DND-41 (cell line): ENCODE measurements around the gene HMOX1.

Experiments
- ATAC-seq: fragments of 200-7000 bp; cut with Tn5 transposase; 3 replicates; pipeline ENCODE4 v1.9.1; 2021; ENCODE audit warnings: low read depth; ENCODE audit not compliant: insufficient read depth
- DNase-seq: peaks from one replicate; pipeline ENCODE4 v3.0.0-alpha.2; 2020
- H2AFZ ChIP-seq: 2 replicates; pipeline ENCODE4 v1.6.0; 2012; ENCODE audit warnings: low read depth, low read length
- H3K27ac ChIP-seq: 2 replicates; pipeline ENCODE4 v1.5.1; 2012; ENCODE audit warnings: low read length, inconsistent platforms
- H3K27me3 ChIP-seq: fragments of 200-600 bp; sonication (generic); 2 replicates; pipeline ENCODE4 v1.6.0; 2012; ENCODE audit warnings: low read length, mild to moderate bottlenecking, inconsistent platforms; ENCODE audit not compliant: insufficient read depth, poor library complexity
- H3K36me3 ChIP-seq: 2 replicates; pipeline ENCODE4 v1.5.1; 2012; ENCODE audit warnings: low read length, inconsistent platforms; ENCODE audit not compliant: insufficient read depth
- H3K4me1 ChIP-seq: 2 replicates; pipeline ENCODE4 v1.5.1; 2012; ENCODE audit warnings: mild to moderate bottlenecking, low read length; ENCODE audit not compliant: insufficient read depth
- H3K4me2 ChIP-seq: 2 replicates; pipeline ENCODE4 v1.6.0; 2012; ENCODE audit warnings: mild to moderate bottlenecking, moderate library complexity, low read length, inconsistent platforms; ENCODE audit not compliant: insufficient read depth
- H3K4me3 ChIP-seq, 2 experiments: fragments of 200-600 bp in 1 of 2; shearing (Covaris generic) in 1 of 2; 2 replicates each; pipeline ENCODE4 v1.5.1; 2012 to 2016; ENCODE audit warnings: inconsistent platforms in 2 of 2, low read length in 2 of 2, mild to moderate bottlenecking in 2 of 2, low read depth in 1 of 2, moderate library complexity in 1 of 2
- H3K79me2 ChIP-seq: 2 replicates; pipeline ENCODE4 v1.6.0; 2012; ENCODE audit warnings: low read length, inconsistent platforms; ENCODE audit not compliant: insufficient read depth
- H3K9ac ChIP-seq: 2 replicates; pipeline ENCODE4 v1.6.0; 2012; ENCODE audit warnings: low read depth, mild to moderate bottlenecking, inconsistent platforms, low read length, moderate library complexity
- H3K9me3 ChIP-seq: 2 replicates; pipeline ENCODE4 v1.5.1; 2012; ENCODE audit warnings: low read length, moderate library complexity, mild to moderate bottlenecking, inconsistent platforms; ENCODE audit not compliant: insufficient read depth, severe bottlenecking
- H4K20me1 ChIP-seq: 2 replicates; pipeline ENCODE4 v1.6.0; 2012; ENCODE audit warnings: low read length; ENCODE audit not compliant: insufficient read depth
- EZH2 ChIP-seq: IDR thresholded peaks from 3 replicates; pipeline ENCODE4 v1.6.1; 2012; ENCODE audit warnings: borderline replicate concordance, low read depth, mild to moderate bottlenecking, moderate library complexity, low read length, inconsistent platforms; ENCODE audit not compliant: severe bottlenecking
- TF ChIP-seq, protein P1 (sequence below): IDR thresholded peaks from 2 replicates; pipeline ENCODE4 v1.5.1; 2012; ENCODE audit warnings: borderline replicate concordance, low read length, moderate library complexity, mild to moderate bottlenecking; ENCODE audit not compliant: poor library complexity, severe bottlenecking; ENCODE audit errors: extremely low read depth

Gene HMOX1

DNA sequence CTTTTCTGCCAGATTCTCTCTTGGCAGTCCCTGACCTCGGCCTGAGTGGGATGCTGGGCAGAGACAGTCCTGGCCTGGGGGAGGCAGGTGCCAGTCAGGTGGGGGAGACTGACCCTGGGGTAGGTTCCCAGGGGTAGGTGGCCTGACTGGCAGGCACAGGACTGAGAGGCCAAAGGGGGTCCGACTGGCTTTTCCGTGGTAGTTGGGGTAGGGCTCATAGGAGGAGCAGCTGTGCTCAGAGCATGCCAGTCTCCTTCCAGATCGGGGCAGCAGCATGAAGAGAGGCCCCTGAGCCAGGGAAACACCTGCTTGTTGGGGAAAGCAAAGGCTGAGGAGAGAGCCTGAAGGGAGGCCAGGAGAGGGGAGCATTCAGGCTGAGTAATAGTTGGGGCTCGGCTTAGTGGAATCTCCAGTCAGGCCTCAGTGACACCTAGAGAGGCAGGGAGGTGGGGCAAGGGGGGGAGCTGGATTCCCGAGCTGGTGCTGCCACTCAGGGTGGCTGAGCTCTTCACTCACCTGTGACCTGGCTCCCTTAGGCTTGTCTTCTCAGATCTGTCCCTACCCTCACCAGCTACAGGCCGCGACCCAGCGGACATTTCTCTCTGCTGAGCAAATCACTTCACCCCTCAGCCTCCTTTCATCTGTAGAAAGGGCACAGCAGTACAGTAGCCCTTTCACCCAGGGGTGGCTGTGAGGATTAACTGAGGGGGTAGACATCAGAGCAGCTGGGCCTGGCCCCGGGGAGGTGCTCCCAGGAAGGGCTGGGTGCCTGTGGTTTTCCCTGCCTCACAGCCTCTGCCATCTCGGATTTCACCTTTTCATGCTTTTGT lies 45.3 kb downstream of the HMOX1 start:
- Histone ChIP-seq H3K9me3 (no peaks in the 10 kb centered on the region), H3K9ac (no peak overlapping the region), H3K27me3 (no peaks in the 10 kb centered on the region), H3K4me2 (no peak overlapping the region), H3K4me1 (no peaks in the 10 kb centered on the region), H3K4me3 (no peak overlapping the region), H3K79me2 (peaks cover 30% of the 10 kb centered on the region), H3K27ac (no peak overlapping the region), H3K36me3 (peaks cover 95% of the 10 kb centered on the region), H4K20me1 (peaks cover 62% of the 10 kb centered on the region), H2AFZ (no peak overlapping the region)
- no peak for DNase-seq
- no peak for TF ChIP-seq EZH2
- TF ChIP-seq, protein P1, sequence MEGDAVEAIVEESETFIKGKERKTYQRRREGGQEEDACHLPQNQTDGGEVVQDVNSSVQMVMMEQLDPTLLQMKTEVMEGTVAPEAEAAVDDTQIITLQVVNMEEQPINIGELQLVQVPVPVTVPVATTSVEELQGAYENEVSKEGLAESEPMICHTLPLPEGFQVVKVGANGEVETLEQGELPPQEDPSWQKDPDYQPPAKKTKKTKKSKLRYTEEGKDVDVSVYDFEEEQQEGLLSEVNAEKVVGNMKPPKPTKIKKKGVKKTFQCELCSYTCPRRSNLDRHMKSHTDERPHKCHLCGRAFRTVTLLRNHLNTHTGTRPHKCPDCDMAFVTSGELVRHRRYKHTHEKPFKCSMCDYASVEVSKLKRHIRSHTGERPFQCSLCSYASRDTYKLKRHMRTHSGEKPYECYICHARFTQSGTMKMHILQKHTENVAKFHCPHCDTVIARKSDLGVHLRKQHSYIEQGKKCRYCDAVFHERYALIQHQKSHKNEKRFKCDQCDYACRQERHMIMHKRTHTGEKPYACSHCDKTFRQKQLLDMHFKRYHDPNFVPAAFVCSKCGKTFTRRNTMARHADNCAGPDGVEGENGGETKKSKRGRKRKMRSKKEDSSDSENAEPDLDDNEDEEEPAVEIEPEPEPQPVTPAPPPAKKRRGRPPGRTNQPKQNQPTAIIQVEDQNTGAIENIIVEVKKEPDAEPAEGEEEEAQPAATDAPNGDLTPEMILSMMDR = no peak
- ATAC-seq = peak; percentile 27; the same call in 1 of the 3 replicates

DNA sequence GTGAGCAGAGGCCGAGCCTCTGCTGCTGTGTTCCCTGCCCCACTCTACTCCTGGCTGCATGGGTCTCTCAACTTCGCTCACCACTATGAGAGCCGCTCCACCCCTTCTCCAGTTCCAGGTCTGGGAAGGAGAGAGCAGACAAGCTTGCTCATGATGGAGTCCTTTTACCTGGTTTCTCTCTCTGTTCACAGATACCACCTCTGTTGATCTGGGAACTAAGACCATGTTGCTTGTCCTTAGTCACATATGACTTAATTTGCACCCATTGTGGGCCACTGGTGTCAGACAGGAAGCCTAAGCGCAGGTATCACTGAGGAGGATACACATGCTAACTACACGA lies 45.9 kb downstream of the HMOX1 start:
- H3K36me3 ChIP-seq = peaks cover 95% of the 10 kb centered on the region
- no peak for DNase-seq
- no peaks in the 10 kb centered on the region for H3K27me3 ChIP-seq
- peaks cover 56% of the 10 kb centered on the region for H4K20me1 ChIP-seq
- H3K9me3 ChIP-seq = no peaks in the 10 kb centered on the region
- ATAC-seq = no peak
- peaks cover 24% of the 10 kb centered on the region; the same call in 1 of the 2 replicates for H3K79me2 ChIP-seq
- no peaks in the 10 kb centered on the region for H3K4me1 ChIP-seq
- TF ChIP-seq EZH2 = no peak
- TF ChIP-seq, protein P1 = no peak
- no peak overlapping the region for H3K27ac ChIP-seq
- H3K4me3 ChIP-seq = no peak overlapping the region
- no peak overlapping the region for H3K4me2 ChIP-seq
- no peak overlapping the region for H3K9ac ChIP-seq
- no peak overlapping the region for H2AFZ ChIP-seq

DNA sequence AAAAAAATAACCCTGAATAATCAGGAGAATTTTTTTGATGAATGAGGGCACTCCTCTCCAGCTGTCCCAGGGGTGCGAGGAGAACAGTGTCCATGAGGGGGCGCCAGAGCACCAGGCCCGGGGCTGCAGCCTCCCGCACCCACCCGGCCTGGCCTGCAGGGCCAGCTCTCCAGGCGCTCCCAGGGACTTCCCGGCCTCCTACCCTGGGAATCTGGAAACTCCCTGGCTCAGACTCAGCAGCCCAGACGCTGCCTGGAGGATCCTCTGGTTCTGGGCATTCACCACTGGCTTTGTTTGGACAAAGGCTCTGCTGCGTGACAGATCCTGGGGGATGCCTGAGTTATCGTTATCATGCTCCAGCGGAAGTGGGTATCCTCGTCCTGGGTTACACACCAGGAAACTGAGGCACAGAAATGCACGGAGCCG lies 50.0 kb downstream of the HMOX1 start:
- H3K79me2 ChIP-seq = peaks cover 8% of the 10 kb centered on the region; the same call in 1 of the 2 replicates
- no peak overlapping the region for H3K9ac ChIP-seq
- ATAC-seq = peak; percentile 67
- TF ChIP-seq, protein P1 = peak; percentile 66
- TF ChIP-seq EZH2 = no peak
- H3K4me1 ChIP-seq = no peaks in the 10 kb centered on the region
- H3K9me3 ChIP-seq = peaks cover 14% of the 10 kb centered on the region
- peaks cover 38% of the 10 kb centered on the region for H4K20me1 ChIP-seq
- H2AFZ ChIP-seq = no peak overlapping the region
- peak; percentile 59 for DNase-seq
- peaks cover 91% of the 10 kb centered on the region for H3K36me3 ChIP-seq
- no peak overlapping the region for H3K4me3 ChIP-seq
- H3K27me3 ChIP-seq = no peaks in the 10 kb centered on the region
- H3K27ac ChIP-seq = no peak overlapping the region
- no peak overlapping the region for H3K4me2 ChIP-seq
